GM18511 (cell line): ENCODE measurements around the gene SSUH2.
"Not testable (repeated sequence)": the region's sequence is repeated elsewhere in the genome, so short reads cannot be mapped to it uniquely, and the experiment has no call there.

Experiments
- ATAC-seq: cut with Tn5 transposase; IDR thresholded peaks from one replicate; pipeline ENCODE4 v1.9.1; 2021; ENCODE audit warnings: mild to moderate bottlenecking, moderate library complexity; ENCODE audit not compliant: unreplicated experiment

Gene SSUH2

GRCh38 chr3:8659242-8659641, 14.6 kb upstream of the SSUH2 start:
- ATAC-seq, result no peak

DNA sequence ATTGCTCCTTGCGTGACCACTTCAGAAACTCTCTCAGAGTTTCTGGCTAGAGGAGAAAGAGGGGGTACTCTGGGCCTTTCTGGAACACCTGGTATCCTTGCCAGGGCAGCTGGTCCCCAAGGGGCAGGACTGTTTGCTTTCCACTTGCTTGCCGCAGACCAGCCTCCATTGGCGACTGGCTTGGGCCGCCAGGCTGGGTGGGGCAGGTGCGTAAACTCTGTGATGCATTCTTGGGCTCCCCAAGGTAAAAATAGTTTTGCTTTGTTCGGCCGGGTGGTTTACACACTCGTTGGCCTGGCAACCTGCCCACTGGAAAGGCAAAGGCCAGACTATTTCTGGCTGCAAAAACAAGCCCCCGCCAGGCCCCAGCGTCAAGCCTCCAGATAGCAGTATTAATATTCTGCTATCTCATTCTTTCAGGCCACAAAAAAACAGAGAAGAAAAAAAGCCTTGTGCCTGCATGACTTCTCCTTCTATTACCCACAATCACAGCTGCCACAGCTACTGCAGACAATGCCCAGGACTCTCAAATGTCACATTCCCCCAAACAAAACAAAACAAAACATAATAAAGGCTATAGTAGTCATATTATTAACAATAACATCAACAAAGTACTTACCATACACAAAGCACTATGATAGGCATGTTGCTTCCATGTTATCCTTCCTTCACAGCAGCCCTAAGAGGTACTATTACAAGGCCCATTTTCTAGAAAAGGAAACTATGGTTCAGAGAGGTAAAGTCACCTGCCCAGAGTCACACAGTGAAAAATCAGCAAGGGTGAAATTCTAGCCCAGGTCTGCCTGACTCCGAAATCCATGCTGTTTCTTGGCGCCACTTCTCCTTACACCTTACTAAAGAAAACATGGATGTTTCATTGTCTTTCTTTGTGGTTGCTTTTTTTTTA, 14.0 kb upstream of the SSUH2 start:
- ATAC-seq, result peak; percentile 93

DNA sequence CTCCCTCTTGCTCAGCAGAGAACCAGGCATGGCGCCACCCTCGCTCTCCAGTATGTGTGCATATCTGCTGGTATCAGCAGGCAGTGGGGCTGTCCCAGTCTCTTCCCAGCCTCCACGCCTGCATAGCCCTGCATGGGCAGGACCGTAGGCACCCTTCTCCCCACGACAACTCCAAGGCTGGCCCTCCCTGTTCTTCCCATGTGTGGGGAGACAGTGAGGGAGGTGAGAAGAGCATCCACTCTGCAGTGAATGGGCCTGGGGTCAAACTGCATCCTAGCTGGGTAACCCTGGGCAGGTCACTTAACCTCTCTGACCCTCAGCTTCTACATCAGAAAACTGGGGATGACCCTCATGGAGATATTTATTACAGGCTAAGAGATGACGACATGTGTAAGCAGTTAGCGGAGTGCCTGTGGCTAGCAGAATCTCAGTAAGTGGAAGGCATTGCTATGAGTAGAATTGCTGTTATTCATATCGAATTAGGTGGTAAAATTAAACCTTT, 13.3 kb upstream of the SSUH2 start:
- peak; percentile 59 for ATAC-seq

DNA sequence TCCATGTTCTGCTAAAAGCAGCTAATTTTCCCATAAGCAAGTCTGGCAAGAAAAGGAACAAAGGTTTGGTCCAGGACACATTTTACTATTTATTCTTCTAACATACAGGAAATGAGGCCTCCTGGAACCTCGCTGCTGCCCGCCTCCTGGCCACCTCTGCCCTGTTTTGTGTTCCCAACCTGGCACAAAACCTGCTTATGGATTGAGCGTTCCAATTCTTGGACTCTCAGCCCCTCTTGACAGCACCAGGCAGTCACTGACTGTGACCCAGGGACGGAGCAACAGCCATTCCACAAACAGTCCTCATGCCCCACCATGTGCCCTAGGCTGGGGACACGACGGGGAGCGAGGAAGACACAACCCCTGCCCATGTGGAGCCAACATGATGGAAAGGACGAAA, 11.6 kb upstream of the SSUH2 start:
- no peak for ATAC-seq

DNA sequence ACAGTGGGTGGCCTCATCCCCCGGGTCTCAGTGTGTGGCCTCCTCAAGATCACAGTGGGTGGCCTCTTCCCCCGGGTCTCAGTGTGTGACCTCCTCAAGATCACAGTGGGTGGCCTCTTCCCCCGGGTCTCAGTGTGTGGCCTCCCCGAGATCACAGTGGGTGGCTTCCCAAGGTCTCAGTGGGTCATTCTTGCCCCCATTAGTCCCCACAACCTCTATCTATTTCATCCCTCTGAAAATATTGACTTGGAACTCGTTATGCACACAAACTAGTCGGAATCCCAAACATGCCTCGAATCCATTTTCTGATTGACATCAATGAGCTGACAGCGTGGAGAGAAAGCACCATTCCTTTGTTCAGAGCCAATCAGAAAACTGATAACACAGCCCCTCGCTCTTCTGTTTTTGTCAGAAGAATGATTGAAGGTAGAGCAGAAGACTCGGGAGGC, 10.8 kb upstream of the SSUH2 start:
- ATAC-seq, result no peak

- not testable (repeated sequence) for ATAC-seq
These were observed 10.2 kb upstream of the SSUH2 start for GRCh38 chr3:8654572-8655329.

GRCh38 chr3:8653800-8654408, 9.3 kb upstream of the SSUH2 start:
- no peak for ATAC-seq

DNA sequence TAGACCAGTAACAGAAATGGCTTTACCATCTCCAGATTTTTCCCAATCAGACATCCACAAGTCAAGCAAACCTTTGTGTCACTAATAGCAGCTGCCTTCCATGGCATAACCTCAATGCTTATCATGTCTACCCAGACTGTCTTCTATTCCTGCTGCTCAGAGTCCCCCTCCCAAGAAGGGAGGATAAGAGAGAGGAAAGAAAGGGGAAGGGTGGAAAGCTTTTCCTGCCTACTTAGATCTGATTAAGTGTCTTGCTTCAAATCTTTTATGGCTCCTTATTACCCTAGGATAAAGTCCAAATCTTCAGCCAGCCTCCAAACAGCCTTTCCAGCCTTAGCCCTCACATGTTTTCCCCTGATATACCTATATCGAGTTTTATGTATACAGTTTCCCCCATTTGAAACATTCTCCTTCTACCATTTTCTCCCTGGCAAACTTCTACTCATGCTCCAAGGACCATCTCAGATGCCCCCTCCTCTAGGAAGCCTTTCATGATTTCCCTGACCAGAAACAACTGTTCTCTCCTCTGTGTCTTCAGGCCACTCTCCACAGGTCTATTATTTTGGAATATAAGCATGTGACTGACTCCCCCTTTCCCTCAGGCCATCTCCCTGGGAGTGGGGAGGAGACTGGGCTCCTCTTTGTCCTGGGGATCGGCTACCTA, 7.9 kb upstream of the SSUH2 start:
- no peak for ATAC-seq

- ATAC-seq, result no peak
These were observed 7.1 kb upstream of the SSUH2 start for GRCh38 chr3:8651418-8652323.

- no peak for ATAC-seq
These were observed 6.2 kb upstream of the SSUH2 start for GRCh38 chr3:8650583-8651416.

GRCh38 chr3:8649757-8650156, 5.2 kb upstream of the SSUH2 start:
- ATAC-seq, result no peak

DNA sequence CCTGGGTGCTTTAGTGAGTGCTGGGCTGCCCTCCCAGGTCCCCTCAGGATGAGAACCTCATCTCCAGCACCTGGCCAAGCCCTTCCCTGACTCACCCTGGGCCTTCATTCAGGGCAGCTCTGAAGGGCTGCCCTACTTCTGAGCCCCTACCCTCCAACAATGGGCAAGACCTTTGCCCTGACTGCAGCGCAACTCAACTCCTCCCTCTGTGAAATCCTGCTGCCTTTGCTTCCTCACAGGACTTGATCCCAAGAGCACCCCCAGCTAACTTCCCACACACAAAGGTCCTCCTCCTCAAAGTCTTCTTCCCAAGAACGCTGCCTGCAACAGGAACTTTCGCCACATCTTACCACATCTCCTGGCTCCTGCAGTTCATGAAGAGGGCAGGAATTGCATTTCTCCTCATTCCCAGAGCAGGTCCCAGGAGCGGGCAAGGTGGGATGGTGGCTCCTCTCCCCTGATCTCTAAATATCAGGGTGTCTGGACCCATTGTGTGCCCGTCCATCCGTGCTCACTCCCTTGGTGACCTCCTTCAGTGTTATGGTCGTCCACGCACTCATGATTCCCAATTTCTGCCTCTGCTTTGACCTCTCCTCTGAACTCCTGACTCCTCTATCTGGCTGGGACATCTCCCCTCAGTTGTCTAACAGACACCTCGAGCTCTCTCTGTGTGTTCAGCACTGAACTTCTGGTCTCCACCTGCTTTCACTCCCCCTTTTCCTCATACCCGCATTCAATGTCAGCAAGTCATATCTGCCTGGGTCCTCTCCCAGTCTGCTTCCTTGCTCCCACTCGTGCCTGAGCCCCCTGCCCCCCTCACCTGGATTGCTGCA, 4.5 kb upstream of the SSUH2 start:
- no peak for ATAC-seq

DNA sequence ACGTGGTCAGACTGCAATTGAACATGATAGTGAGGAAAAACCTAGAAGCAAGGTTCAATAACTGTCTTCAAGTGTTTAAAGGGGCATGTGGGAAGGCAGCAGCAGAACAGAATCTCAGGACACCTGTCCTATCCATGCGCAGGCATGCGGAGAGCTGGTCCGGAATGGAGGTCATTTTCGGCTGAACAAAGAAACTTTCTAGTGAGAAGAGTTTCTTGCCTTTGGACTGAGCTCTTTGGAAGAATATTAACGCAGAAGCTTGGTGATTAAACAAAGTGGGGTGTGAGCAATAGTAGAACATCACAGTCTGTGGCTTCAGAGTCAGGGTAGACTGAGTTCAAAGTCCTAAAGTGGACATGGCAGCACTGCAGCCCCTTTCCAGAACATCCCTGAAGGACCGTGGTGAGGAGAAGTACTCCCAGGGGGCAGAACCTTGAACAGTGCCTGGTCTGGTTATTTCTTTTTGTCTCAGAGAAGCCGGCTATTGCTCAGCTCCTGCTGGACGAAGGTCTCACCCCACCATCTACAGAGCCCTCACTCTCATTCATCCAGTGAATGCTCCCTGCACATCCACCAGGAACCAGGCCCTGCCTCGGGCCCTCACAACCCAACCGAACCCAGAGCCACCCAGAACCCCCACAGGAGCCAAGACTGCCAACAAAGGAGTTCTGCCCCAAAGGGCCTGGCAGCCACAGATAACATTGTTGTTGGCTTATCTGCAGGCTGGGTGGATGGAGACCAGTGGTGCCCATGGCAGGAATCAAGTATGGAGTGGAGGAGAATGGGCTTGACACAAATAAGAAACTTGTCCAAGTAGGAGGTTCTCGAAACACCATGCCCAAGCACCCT, 2.8 kb upstream of the SSUH2 start:
- ATAC-seq, result no peak

GRCh38 chr3:8646313-8646938, 1.8 kb upstream of the SSUH2 start:
- ATAC-seq, result no peak

- no peak for ATAC-seq
These were observed 1.1 kb upstream of the SSUH2 start for GRCh38 chr3:8645712-8646111.

- no peak for ATAC-seq
These were observed 769 bp downstream of the SSUH2 start for GRCh38 chr3:8643693-8644365.
